ENCODE results near the gene C17orf113. TPM values are rescaled to one million over a fixed set of nuclear protein-coding genes. Genes with fewer than 3 reads are reported as not detected.

C17orf113 gene
- total and polyA plus RNA-seq, 2 of the 13 experiments (the other 11 are each of a cell fraction or from before 2014, with no cell fraction given): 0.87 to 1.1 TPM

DNA sequence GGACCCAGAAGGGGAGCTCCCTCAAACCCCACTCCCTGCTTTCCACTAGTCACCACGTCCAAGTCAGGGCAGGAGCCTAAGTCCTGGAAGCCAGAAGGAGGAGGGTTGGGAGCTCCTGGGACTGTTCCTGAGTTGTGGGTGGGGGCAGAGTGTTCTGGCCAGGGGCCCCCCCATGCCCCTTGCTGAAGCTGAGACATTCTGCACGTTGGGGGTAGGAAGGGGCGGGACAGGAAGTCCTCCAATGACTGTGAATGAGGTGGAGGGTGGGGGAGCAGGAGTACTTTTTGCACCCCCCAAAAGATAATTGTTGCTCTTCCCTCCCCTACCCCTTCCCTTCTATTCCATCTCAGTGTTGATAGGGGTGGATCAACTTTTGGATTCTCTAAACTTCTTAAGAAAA, 21.4 kb upstream of the C17orf113 start:
- H3K4me2 ChIP-seq (ENCODE audit: low read depth, low read length): peak overlapping the region; percentile 78
- no TSS peak for BruUV-seq (replicated peaks)
- no peak for ATAC-seq
- ChIA-PET CTCF (ENCODE audit: low intra/inter-chr PET ratio, low total read pairs) (interaction anchor here (1.0 to 1.5 kb wide), 2 partner anchors 27 to 109 kb away, joined by 3 to 4 read pairs; partner anchors contain the start of gene ZNF385C), POLR2A (interaction anchor here (0.9 to 1.2 kb wide), 2 partner anchors 20 to 40 kb away, joined by 3 to 4 read pairs; partner anchors contain the start of gene DHX58)
- H3K36me3 ChIP-seq (replicated peaks in 1 of 2; ENCODE audit: control insufficient read depth in 1 of 2, insufficient read depth in 2 of 2, low read length in 2 of 2): no peaks in the 10 kb centered on the region
- H3K9ac ChIP-seq (ENCODE audit: insufficient read depth, low read depth, low read length): no peak overlapping the region
- no peak overlapping the region; a peak in 1 of 6 replicates for H3K4me3 ChIP-seq (replicated peaks in 1 of 3; ENCODE audit: insufficient read depth in 1 of 3, low read depth in 2 of 3, low read length in 3 of 3)
- H3K27me3 ChIP-seq (ENCODE audit: control insufficient read depth in 1 of 2, insufficient read depth in 2 of 2, low read length in 2 of 2): peaks cover 2 to 29% of the 10 kb centered on the region in 2 experiments; a peak in 4 of 5 replicates
- TF ChIP-seq ZNF605 (CRISPR knock-in tag; IDR thresholded peaks at IDR 0.05): 0 out of 2 replicates have a peak, but pooled peaks have one; percentile 25
- TF ChIP-seq ATF6 (CRISPR knock-in tag; conservative IDR thresholded peaks at IDR 0.05): no peak
- H4K20me1 ChIP-seq (ENCODE audit: insufficient read depth, low read length): no peaks in the 10 kb centered on the region
- H3K79me2 ChIP-seq (ENCODE audit: insufficient read depth, low read length): no peaks in the 10 kb centered on the region
- H3K9me3 ChIP-seq (ENCODE audit: low read length): no peaks in the 10 kb centered on the region
- FAIRE-seq: no peak
- 28% methylated on average over 3 of the region's 3 CpGs for WGBS (ENCODE audit: low lambda C conversion rate)
- intact Hi-C loops (cut with micrococcal nuclease; ENCODE audit: unreplicated experiment): no loop called here
- DNase-seq (ENCODE audit: low spot score): no peak
- no peak overlapping the region for H3K27ac ChIP-seq (ENCODE audit: extremely low read length, insufficient read depth, low read length)
- peaks cover 48% of the 10 kb centered on the region for H3K4me1 ChIP-seq (ENCODE audit: insufficient read depth, low read length)
- in situ Hi-C loops (cut with HindIII; ENCODE audit: extremely low pct_ligation_motif_present, low pct_unique_long_range_greater_than_20kb): no loop called here
- H2AFZ ChIP-seq (ENCODE audit: low read length): no peak overlapping the region

DNA sequence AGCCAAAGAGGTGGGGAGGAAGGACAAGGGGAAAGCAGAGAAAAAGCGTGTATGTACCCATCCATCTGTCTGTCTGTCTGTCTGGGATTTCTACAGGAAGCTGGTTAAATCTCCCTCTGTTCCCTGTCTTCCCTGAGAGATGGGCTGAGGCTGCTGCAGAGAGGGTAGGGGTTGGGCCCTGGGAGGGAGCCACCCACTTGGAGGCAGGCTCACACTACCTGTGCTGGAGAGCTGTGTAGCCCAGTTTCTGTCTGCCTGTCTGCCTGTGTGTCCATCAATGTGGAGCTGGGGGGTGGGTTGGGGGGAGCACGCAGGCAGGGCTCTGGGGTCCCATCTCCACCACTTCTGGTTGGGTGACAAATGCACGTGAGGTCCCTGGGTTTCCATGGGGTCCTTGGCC, 18.6 kb upstream of the C17orf113 start:
- Histone ChIP-seq H3K79me2 (ENCODE audit: insufficient read depth, low read length) (no peaks in the 10 kb centered on the region), H3K27ac (ENCODE audit: extremely low read length, insufficient read depth, low read length) (no peak overlapping the region), H4K20me1 (ENCODE audit: insufficient read depth, low read length) (no peaks in the 10 kb centered on the region), H3K27me3 (ENCODE audit: control insufficient read depth in 1 of 2, insufficient read depth in 2 of 2, low read length in 2 of 2) (peaks cover 2 to 29% of the 10 kb centered on the region in 2 experiments; a peak in 4 of 5 replicates), H3K36me3 (replicated peaks in 1 of 2; ENCODE audit: control insufficient read depth in 1 of 2, insufficient read depth in 2 of 2, low read length in 2 of 2) (no peaks in the 10 kb centered on the region), H3K4me2 (ENCODE audit: low read depth, low read length) (no peak overlapping the region), H3K9me3 (ENCODE audit: low read length) (no peaks in the 10 kb centered on the region), H3K9ac (ENCODE audit: insufficient read depth, low read depth, low read length) (no peak overlapping the region), H3K4me1 (ENCODE audit: insufficient read depth, low read length) (peaks cover 28% of the 10 kb centered on the region), H2AFZ (ENCODE audit: low read length) (no peak overlapping the region), H3K4me3 (replicated peaks in 1 of 3; ENCODE audit: insufficient read depth in 1 of 3, low read depth in 2 of 3, low read length in 3 of 3) (no peak overlapping the region)
- ATAC-seq (no peak), FAIRE-seq (no peak), DNase-seq (ENCODE audit: low spot score) (no peak)
- no TSS peak for BruUV-seq (replicated peaks)
- TF ChIP-seq, protein P1, sequence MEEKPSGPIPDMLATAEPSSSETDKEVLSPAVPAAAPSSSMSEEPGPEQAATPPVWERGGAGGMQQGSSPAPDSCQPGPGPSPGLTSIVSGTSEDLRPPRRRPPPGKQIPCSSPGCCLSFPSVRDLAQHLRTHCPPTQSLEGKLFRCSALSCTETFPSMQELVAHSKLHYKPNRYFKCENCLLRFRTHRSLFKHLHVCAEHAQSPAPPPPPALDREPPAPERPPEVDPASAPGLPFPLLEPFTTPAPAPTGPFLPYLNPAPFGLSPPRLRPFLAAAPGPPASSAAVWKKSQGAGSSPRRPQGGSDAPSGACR (CRISPR knock-in tag; IDR thresholded peaks at IDR 0.05): no peak
- TF ChIP-seq, protein P2, sequence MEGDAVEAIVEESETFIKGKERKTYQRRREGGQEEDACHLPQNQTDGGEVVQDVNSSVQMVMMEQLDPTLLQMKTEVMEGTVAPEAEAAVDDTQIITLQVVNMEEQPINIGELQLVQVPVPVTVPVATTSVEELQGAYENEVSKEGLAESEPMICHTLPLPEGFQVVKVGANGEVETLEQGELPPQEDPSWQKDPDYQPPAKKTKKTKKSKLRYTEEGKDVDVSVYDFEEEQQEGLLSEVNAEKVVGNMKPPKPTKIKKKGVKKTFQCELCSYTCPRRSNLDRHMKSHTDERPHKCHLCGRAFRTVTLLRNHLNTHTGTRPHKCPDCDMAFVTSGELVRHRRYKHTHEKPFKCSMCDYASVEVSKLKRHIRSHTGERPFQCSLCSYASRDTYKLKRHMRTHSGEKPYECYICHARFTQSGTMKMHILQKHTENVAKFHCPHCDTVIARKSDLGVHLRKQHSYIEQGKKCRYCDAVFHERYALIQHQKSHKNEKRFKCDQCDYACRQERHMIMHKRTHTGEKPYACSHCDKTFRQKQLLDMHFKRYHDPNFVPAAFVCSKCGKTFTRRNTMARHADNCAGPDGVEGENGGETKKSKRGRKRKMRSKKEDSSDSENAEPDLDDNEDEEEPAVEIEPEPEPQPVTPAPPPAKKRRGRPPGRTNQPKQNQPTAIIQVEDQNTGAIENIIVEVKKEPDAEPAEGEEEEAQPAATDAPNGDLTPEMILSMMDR (CRISPR knock-in tag; IDR thresholded peaks at IDR 0.05): 0 out of 2 replicates have a peak, but pooled peaks have one; percentile 4
- TF ChIP-seq, protein P3, sequence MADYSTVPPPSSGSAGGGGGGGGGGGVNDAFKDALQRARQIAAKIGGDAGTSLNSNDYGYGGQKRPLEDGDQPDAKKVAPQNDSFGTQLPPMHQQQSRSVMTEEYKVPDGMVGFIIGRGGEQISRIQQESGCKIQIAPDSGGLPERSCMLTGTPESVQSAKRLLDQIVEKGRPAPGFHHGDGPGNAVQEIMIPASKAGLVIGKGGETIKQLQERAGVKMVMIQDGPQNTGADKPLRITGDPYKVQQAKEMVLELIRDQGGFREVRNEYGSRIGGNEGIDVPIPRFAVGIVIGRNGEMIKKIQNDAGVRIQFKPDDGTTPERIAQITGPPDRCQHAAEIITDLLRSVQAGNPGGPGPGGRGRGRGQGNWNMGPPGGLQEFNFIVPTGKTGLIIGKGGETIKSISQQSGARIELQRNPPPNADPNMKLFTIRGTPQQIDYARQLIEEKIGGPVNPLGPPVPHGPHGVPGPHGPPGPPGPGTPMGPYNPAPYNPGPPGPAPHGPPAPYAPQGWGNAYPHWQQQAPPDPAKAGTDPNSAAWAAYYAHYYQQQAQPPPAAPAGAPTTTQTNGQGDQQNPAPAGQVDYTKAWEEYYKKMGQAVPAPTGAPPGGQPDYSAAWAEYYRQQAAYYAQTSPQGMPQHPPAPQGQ (CRISPR knock-in tag; IDR thresholded peaks at IDR 0.05; ENCODE audit: borderline replicate concordance): no peak
- TF ChIP-seq FOXP4 (CRISPR knock-in tag; IDR thresholded peaks at IDR 0.05): no peak
- CTCF ChIA-PET (ENCODE audit: low intra/inter-chr PET ratio, low total read pairs): interaction anchor here (1.2 to 3.5 kb wide), 2 partner anchors 31 to 38 kb away, joined by 3 to 125 read pairs; partner anchors contain the start of gene ZNF385C
- intact Hi-C loops (cut with micrococcal nuclease; ENCODE audit: unreplicated experiment): no loop called here
- in situ Hi-C loops (cut with HindIII; ENCODE audit: extremely low pct_ligation_motif_present, low pct_unique_long_range_greater_than_20kb): loop anchor here (5.0 kb wide), 1 partner anchor 33 kb away; no protein-coding TSS in a partner anchor
- POLR2A ChIA-PET: interaction anchor here (0.6 to 1.0 kb wide), 3 partner anchors 18 to 37 kb away, joined by 3 to 4 read pairs (median 4); no protein-coding TSS in a partner anchor
- WGBS (ENCODE audit: low lambda C conversion rate): 41% methylated on average over 2 of the region's 3 CpGs

Data from HepG2 (cell line).